Measurements from ENCODE around the gene GULP1. TPM values are rescaled to one million over a fixed set of nuclear protein-coding genes. Genes with fewer than 3 reads are reported as not detected.

GULP1 gene
- total and polyA plus RNA-seq, 2 experiments from 2014 or later: 94.6 to 181 TPM

DNA sequence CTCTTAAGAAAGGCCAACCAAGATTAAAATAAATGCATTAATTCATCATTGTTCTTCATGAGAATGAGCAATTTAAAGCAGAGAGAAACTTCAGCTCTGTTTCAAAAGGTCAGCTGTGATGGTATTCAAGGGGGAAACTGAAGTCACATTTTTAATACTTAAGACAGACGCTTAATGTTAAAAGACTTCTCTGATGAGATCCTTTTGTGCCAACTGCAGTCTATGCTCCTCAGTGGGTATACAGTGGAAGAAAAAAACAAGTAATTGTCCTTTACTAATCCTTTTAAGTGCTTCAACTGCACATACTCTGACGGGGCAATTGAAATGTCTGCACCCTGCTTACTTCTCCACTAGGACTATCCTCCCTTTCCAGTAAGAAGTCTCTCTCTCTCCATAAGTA, 309.7 kb downstream of the GULP1 start:
- ATAC-seq: peak; percentile 65

DNA sequence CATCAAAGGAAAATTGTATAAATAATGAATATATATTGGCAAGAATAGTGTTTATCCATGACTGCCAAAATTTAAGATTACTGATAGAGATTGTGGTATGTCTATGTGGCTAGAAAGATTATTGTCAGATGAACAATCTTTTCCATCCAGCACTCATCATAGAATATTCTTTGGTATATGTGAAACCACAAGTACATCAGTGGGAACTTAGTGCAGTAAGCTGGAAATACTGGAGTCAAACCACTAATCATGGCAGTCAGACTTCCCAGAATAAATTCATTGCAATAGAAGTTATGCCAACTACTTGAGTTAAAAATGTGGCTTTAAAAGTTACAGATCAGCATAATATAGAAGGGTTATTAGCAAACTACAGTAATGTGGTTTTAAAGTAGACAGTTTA, 310.3 kb downstream of the GULP1 start:
- Histone ChIP-seq H3K27me3 (ENCODE audit: insufficient read depth) (no peaks in the 10 kb centered on the region), H3K36me3 (ENCODE audit: insufficient read depth) (no peaks in the 10 kb centered on the region), H2AFZ (no peak overlapping the region), H3F3A (replicated peaks; ENCODE audit: low read depth) (no peaks in the 10 kb centered on the region), H4K20me1 (replicated peaks; ENCODE audit: insufficient read depth) (no peaks in the 10 kb centered on the region), H3K4me1 (ENCODE audit: insufficient read depth) (peaks cover 22% of the 10 kb centered on the region), H3K4me3 (no peak overlapping the region), H3K4me2 (no peak overlapping the region), H3K79me2 (replicated peaks; ENCODE audit: insufficient read depth) (no peaks in the 10 kb centered on the region), H3K9me2 (ENCODE audit: insufficient read depth) (no peaks in the 10 kb centered on the region), H3K27ac (ENCODE audit: low read depth) (no peak overlapping the region)
- Mint-ChIP-seq H3K9me3 (peaks cover 4% of the 10 kb centered on the region; the same call in 1 of the 3 replicates), H3K4me1 (peaks cover 19% of the 10 kb centered on the region; the same call in 2 of the 3 replicates), H3K27ac (no peak overlapping the region), H3K4me3 (no peak overlapping the region), H3K27me3 (ENCODE audit: insufficient read depth, low read depth, poor library complexity) (peaks cover 2% of the 10 kb centered on the region), H3K36me3 (ENCODE audit: low read depth) (peaks cover 4% of the 10 kb centered on the region; the same call in 1 of the 3 replicates)
- TF ChIP-seq EZH2 (IDR thresholded peaks at IDR 0.05; ENCODE audit: low read depth, unreplicated experiment): no peak
- no peak for TF ChIP-seq JUNB (IDR thresholded peaks at IDR 0.05; ENCODE audit: unreplicated experiment)
- DNase-seq (ENCODE audit: low spot score) (no peak), ATAC-seq (no peak)

More for the DNA sequence above, 309.7 kb downstream of the GULP1 start:
- peaks cover 19% of the 10 kb centered on the region; the same call in 2 of the 3 replicates for H3K4me1 Mint-ChIP-seq
- H3K27me3 Mint-ChIP-seq (ENCODE audit: insufficient read depth, low read depth, poor library complexity): peaks cover 2% of the 10 kb centered on the region
- peaks cover 4% of the 10 kb centered on the region; the same call in 1 of the 3 replicates for H3K9me3 Mint-ChIP-seq
- Histone ChIP-seq H2AFZ (no peak overlapping the region), H3K79me2 (replicated peaks; ENCODE audit: insufficient read depth) (no peaks in the 10 kb centered on the region), H3F3A (replicated peaks; ENCODE audit: low read depth) (no peaks in the 10 kb centered on the region), H3K27me3 (ENCODE audit: insufficient read depth) (no peaks in the 10 kb centered on the region), H4K20me1 (replicated peaks; ENCODE audit: insufficient read depth) (no peaks in the 10 kb centered on the region), H3K9me2 (ENCODE audit: insufficient read depth) (no peaks in the 10 kb centered on the region), H3K4me2 (no peak overlapping the region), H3K4me1 (ENCODE audit: insufficient read depth) (peaks cover 22% of the 10 kb centered on the region), H3K36me3 (ENCODE audit: insufficient read depth) (no peaks in the 10 kb centered on the region), H3K27ac (ENCODE audit: low read depth) (no peak overlapping the region), H3K4me3 (no peak overlapping the region)
- DNase-seq (ENCODE audit: low spot score): peak; percentile 15
- TF ChIP-seq, protein P1, sequence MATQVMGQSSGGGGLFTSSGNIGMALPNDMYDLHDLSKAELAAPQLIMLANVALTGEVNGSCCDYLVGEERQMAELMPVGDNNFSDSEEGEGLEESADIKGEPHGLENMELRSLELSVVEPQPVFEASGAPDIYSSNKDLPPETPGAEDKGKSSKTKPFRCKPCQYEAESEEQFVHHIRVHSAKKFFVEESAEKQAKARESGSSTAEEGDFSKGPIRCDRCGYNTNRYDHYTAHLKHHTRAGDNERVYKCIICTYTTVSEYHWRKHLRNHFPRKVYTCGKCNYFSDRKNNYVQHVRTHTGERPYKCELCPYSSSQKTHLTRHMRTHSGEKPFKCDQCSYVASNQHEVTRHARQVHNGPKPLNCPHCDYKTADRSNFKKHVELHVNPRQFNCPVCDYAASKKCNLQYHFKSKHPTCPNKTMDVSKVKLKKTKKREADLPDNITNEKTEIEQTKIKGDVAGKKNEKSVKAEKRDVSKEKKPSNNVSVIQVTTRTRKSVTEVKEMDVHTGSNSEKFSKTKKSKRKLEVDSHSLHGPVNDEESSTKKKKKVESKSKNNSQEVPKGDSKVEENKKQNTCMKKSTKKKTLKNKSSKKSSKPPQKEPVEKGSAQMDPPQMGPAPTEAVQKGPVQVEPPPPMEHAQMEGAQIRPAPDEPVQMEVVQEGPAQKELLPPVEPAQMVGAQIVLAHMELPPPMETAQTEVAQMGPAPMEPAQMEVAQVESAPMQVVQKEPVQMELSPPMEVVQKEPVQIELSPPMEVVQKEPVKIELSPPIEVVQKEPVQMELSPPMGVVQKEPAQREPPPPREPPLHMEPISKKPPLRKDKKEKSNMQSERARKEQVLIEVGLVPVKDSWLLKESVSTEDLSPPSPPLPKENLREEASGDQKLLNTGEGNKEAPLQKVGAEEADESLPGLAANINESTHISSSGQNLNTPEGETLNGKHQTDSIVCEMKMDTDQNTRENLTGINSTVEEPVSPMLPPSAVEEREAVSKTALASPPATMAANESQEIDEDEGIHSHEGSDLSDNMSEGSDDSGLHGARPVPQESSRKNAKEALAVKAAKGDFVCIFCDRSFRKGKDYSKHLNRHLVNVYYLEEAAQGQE (IDR thresholded peaks at IDR 0.05; ENCODE audit: unreplicated experiment): no peak
- TF ChIP-seq, protein P2, sequence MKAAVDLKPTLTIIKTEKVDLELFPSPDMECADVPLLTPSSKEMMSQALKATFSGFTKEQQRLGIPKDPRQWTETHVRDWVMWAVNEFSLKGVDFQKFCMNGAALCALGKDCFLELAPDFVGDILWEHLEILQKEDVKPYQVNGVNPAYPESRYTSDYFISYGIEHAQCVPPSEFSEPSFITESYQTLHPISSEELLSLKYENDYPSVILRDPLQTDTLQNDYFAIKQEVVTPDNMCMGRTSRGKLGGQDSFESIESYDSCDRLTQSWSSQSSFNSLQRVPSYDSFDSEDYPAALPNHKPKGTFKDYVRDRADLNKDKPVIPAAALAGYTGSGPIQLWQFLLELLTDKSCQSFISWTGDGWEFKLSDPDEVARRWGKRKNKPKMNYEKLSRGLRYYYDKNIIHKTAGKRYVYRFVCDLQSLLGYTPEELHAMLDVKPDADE (IDR thresholded peaks at IDR 0.05): no peak
- TF ChIP-seq ZNF114 (CRISPR knock-in tag; IDR thresholded peaks at IDR 0.05): no peak
- no peak for TF ChIP-seq NANOG (IDR thresholded peaks at IDR 0.05; ENCODE audit: borderline replicate concordance)
- TF ChIP-seq ZNF331 (CRISPR knock-in tag; IDR thresholded peaks at IDR 0.05; ENCODE audit: low read depth): no peak
- no peak overlapping the region for H3K4me3 Mint-ChIP-seq
- H3K36me3 Mint-ChIP-seq (ENCODE audit: low read depth): peaks cover 4% of the 10 kb centered on the region; the same call in 1 of the 3 replicates
- H3K27ac Mint-ChIP-seq: no peak overlapping the region

Data from GM23338 (cell line).